Right atrium auricular region (tissue), 2 donors: ENCODE measurements around the gene AFMID. TPM values are rescaled to one million over a fixed set of nuclear protein-coding genes. Genes with fewer than 3 reads are reported as not detected.
A peak's percentile ranks its signal among the peaks of the same experiment; 100 is the strongest.

Source experiments
- DNase-seq: peaks from one replicate; pipeline ENCODE4 v3.0.0-alpha.2; 2019; ENCODE audit warnings: low spot score
- H3K27ac ChIP-seq, 2 donors: fragments of 200-600 bp; sonication (generic); 1 replicate in 1 of 2; 2 replicates in 1 of 2; pipeline ENCODE4 v1.5.1; 2016 to 2019
- H3K27me3 ChIP-seq, 2 donors: fragments of 200-600 bp; sonication (generic); one replicate each; pipeline versions ENCODE4 v1.5.1 to v1.6.0; 2017 to 2019
- H3K36me3 ChIP-seq: fragments of 200-600 bp; sonication (generic); one replicate; pipeline ENCODE4 v1.5.1; 2016
- H3K4me1 ChIP-seq, 2 donors: fragments of 200-600 bp; sonication (generic); one replicate each; pipeline versions ENCODE4 v1.5.1 to v1.6.0; 2017 to 2019
- H3K4me3 ChIP-seq, 2 donors: fragments of 200-600 bp; sonication (generic); 1 replicate in 1 of 2; 2 replicates in 1 of 2; pipeline ENCODE4 v1.5.1; 2017 to 2019; ENCODE audit warnings: mild to moderate bottlenecking in 1 of 2, moderate library complexity in 1 of 2
- H3K9me3 ChIP-seq, 2 donors: fragments of 200-600 bp; sonication (generic); one replicate each; pipeline ENCODE4 v1.5.1; 2019
- total RNA-seq, 2 donors: library from RNA; depleted of rRNA; stranded (reverse); fragments of >200 nt; gene quantifications; one replicate each; pipeline ENCODE4 v1.1.0, GENCODE V29; 2016
- TF ChIP-seq, protein P1 (sequence below), 2 donors: fragments of 200-600 bp; sonication (generic); IDR thresholded peaks; one replicate each; pipeline ENCODE4 v1.5.1; 2019; ENCODE audit warnings: antibody characterized with exemption in 2 of 2

Gene AFMID
- total RNA-seq, 2 donors from 2014 or later: 28.6 to 35.3 TPM

DNA sequence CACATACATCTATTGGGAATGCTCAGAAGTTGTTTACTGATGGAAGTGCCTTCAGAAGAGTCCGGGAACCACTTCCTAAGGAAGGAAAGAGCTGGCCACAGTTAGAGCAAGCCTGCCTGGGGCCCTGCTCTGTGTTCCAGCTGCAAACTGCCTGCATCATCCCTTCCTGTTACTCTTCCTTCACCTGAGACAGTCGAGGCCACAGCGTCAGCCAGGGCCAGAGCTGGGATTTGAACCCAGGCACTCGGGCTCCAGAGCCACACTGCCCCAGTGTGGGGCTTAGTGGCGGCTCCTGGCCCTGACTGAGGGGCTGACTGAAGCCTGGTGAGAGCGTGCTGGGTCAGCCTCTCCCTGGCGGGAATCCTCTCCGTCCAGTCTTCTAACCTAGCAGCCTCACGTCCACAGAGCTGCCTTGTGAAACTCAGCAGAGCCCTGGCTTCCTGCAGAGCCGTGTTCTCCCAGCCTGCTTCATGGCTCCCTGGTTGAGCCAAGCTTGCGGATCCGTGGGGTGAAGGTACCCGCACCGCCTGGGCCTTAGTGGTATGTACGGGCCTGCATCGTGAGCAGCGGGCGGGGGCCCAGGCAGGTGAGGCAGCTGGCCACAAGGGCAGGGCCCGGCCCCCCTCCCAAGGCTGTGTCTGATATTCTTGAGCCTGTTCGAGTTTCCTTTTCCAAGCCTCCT, 45.6 kb upstream of the AFMID start:
- H3K4me3 ChIP-seq: no peak overlapping the region
- H3K9me3 ChIP-seq: no peaks in the 10 kb centered on the region
- H3K36me3 ChIP-seq: no peaks in the 10 kb centered on the region
- peaks cover 0 to 33% of the 10 kb centered on the region in 2 donors for H3K4me1 ChIP-seq
- TF ChIP-seq, protein P1, sequence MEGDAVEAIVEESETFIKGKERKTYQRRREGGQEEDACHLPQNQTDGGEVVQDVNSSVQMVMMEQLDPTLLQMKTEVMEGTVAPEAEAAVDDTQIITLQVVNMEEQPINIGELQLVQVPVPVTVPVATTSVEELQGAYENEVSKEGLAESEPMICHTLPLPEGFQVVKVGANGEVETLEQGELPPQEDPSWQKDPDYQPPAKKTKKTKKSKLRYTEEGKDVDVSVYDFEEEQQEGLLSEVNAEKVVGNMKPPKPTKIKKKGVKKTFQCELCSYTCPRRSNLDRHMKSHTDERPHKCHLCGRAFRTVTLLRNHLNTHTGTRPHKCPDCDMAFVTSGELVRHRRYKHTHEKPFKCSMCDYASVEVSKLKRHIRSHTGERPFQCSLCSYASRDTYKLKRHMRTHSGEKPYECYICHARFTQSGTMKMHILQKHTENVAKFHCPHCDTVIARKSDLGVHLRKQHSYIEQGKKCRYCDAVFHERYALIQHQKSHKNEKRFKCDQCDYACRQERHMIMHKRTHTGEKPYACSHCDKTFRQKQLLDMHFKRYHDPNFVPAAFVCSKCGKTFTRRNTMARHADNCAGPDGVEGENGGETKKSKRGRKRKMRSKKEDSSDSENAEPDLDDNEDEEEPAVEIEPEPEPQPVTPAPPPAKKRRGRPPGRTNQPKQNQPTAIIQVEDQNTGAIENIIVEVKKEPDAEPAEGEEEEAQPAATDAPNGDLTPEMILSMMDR (IDR thresholded peaks at IDR 0.05): no peak
- no peak for DNase-seq
- no peaks in the 10 kb centered on the region for H3K27me3 ChIP-seq
- H3K27ac ChIP-seq: no peak overlapping the region

DNA sequence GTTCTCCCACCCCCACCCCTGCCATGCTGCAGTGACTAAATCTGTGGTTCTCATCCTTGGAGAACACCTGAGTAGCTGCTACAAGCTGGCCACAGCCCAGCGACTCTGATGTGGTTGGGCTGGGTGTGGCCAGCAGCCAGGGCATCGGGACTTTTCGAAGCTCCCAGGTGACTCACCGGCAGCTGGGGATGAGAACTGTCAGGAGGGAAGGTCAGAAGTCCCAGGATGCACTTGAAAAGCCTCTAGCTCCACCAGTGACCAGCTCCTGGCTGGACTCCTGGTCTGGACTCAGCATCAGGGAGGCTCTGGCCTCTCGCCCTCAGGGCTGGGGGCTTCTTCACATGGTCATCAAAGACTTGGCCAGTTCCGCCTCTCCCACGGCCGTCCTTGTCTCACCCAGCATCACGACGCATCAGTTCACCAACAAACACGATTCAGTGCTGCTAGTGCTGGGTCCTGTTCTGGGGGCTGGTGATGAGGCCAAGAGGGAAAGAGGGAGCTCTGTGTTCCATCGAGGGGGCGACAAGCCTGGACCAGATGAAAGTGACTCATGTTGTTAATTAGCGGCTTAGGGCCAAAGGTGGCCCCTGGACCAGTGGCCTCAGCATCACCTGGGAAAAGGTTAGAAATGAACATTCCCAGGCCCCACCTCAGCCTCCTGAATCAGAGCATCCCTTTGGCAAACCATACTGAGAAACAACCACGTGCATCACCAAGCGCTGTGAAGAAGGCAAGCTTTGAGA, 44.9 kb upstream of the AFMID start:
- TF ChIP-seq, protein P1 (IDR thresholded peaks at IDR 0.05): no peak
- Histone ChIP-seq H3K36me3 (no peaks in the 10 kb centered on the region), H3K9me3 (no peaks in the 10 kb centered on the region), H3K27ac (no peak overlapping the region), H3K27me3 (no peaks in the 10 kb centered on the region), H3K4me1 (peaks cover 0 to 33% of the 10 kb centered on the region in 2 donors), H3K4me3 (no peak overlapping the region)
- DNase-seq: no peak

DNA sequence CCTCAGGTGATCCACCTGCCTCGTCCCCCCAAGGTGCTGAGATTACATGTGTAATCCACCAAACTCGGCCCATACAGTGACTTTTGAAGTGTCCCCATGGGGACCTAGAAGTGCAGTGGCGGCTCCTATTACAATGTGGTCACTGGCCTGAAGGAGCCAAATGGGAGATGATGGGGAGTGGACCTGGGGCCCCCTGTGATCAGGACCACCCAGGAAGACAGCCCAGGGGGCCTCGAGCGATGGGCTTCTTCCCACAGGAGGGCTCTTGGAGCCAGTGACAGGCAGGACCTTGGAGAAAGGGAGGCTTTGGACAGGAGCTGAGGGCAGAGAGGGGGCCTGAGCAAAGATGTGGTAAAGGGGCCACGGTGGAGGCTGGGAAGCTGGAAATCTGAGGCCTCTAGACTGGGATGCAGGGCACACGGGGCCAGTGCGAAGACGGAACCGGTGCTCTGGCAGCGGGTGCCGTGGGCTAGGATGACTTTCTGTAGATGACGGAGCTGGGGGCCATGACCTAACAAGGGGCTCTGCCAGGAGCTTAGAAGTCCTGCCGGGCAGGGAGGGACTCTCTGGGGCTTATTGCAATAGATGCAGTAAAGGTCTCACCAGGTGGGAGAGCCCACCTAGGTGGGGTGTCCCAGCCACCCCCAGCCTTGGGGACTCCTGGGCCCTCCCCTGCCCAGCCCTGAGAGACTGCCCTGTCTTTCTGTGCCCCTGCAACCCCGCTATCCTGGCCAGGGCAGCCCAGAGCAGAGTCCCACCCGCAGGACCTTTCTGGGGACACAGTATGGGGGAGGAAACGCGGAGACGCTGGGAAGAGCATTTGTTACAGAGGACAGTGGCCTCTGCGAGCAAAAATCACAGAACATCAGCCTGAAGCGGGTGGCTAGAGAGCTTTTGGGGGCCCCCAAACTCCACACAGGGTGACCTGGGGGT, 43.7 kb upstream of the AFMID start:
- H3K4me3 ChIP-seq: no peak overlapping the region
- no peak for DNase-seq
- no peak overlapping the region for H3K27ac ChIP-seq
- no peaks in the 10 kb centered on the region for H3K9me3 ChIP-seq
- TF ChIP-seq, protein P1 (IDR thresholded peaks at IDR 0.05): no peak
- H3K4me1 ChIP-seq: peaks cover 0 to 33% of the 10 kb centered on the region in 2 donors
- no peaks in the 10 kb centered on the region for H3K27me3 ChIP-seq
- no peaks in the 10 kb centered on the region for H3K36me3 ChIP-seq

DNA sequence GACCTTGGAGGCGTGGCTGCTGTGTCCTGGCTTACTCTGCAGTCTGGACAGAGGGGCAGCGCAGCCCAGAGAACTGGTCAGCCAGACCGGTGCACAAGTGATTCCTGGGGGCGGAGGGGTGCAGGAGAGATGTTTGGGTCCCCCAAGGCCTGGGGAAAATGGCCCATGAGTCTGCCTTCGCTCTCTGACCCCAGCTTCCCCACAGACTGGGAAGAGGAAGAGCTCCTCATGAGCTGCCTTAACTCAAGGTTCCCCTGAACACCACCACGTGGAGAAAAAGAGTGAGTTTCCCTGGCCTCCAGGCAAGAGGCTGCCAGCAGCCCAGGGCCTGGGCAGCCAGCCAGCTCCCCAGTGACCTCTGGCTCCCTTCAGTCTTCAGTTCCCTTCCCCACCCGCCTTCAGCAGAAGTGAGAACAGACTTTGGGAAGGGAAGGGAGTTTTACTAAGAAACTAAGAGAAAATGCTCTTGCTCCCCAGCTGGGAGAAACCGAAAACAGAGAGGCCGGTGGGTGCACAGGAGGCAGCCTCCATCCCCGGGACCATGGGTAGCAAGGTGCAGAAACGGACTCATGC, 42.9 kb upstream of the AFMID start:
- H3K27me3 ChIP-seq: no peaks in the 10 kb centered on the region
- TF ChIP-seq, protein P1 (IDR thresholded peaks at IDR 0.05): no peak
- peak; percentile 79 for DNase-seq
- H3K27ac ChIP-seq: peak overlapping the region; percentile 28 to 53
- no peak overlapping the region for H3K4me3 ChIP-seq
- H3K36me3 ChIP-seq: no peaks in the 10 kb centered on the region
- H3K4me1 ChIP-seq: peaks cover 0 to 33% of the 10 kb centered on the region in 2 donors
- no peaks in the 10 kb centered on the region for H3K9me3 ChIP-seq
